Measurements from ENCODE around the gene MYF6.

Gene MYF6

GRCh38 chr12:80707830-80708258 lies 410 bp downstream of the MYF6 start:
- Histone ChIP-seq H3K4me1 (ENCODE audit: control insufficient read depth, insufficient read depth, low read length) (no peaks in the 10 kb centered on the region), H3K4me3 (ENCODE audit: low read depth, low read length) (no peak overlapping the region), H3K27ac (ENCODE audit: extremely low read depth, low read depth, low read length) (no peak overlapping the region), H3K36me3 (ENCODE audit: control insufficient read depth in 2 of 2, insufficient read depth in 1 of 2, low read length in 2 of 2) (no peaks in the 10 kb centered on the region), H3K9me3 (ENCODE audit: control insufficient read depth, insufficient read depth, low read depth, low read length) (no peaks in the 10 kb centered on the region)
- POLR2A ChIA-PET = no interaction called here
- CTCF ChIA-PET = no interaction called here
- TF ChIP-seq ZNF529 (tag by site-specific recombination; IDR thresholded peaks at IDR 0.05; ENCODE audit: insufficient replicate concordance) (no peak), ZIC2 (tag by site-specific recombination; IDR thresholded peaks at IDR 0.05) (no peak), ZNF544 (tag by site-specific recombination; IDR thresholded peaks at IDR 0.05) (no peak)

- POLR2A ChIA-PET = interaction anchor here (0.6 kb wide), 1 partner anchor 1124 kb away, joined by 9 read pairs; no protein-coding TSS in a partner anchor
Measured at GRCh38 chr12:80708259-80708974, 983 bp downstream of the MYF6 start.

More at GRCh38 chr12:80708259-80708974, 983 bp downstream of the MYF6 start:
- H3K9me3 ChIP-seq (ENCODE audit: control insufficient read depth, insufficient read depth, low read depth, low read length) = no peaks in the 10 kb centered on the region
- no peak overlapping the region for H3K27ac ChIP-seq (ENCODE audit: extremely low read depth, low read depth, low read length)
- no peak for TF ChIP-seq ZNF600 (tag by site-specific recombination; IDR thresholded peaks at IDR 0.05)
- TF ChIP-seq, protein P1, sequence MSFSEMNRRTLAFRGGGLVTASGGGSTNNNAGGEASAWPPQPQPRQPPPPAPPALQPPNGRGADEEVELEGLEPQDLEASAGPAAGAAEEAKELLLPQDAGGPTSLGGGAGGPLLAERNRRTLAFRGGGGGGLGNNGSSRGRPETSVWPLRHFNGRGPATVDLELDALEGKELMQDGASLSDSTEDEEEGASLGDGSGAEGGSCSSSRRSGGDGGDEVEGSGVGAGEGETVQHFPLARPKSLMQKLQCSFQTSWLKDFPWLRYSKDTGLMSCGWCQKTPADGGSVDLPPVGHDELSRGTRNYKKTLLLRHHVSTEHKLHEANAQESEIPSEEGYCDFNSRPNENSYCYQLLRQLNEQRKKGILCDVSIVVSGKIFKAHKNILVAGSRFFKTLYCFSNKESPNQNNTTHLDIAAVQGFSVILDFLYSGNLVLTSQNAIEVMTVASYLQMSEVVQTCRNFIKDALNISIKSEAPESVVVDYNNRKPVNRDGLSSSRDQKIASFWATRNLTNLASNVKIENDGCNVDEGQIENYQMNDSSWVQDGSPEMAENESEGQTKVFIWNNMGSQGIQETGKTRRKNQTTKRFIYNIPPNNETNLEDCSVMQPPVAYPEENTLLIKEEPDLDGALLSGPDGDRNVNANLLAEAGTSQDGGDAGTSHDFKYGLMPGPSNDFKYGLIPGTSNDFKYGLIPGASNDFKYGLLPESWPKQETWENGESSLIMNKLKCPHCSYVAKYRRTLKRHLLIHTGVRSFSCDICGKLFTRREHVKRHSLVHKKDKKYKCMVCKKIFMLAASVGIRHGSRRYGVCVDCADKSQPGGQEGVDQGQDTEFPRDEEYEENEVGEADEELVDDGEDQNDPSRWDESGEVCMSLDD (tag by site-specific recombination; IDR thresholded peaks at IDR 0.05) = no peak
- TF ChIP-seq ZSCAN23 (tag by site-specific recombination; IDR thresholded peaks at IDR 0.05) = no peak
- TF ChIP-seq GLIS1 (tag by site-specific recombination; IDR thresholded peaks at IDR 0.05) = no peak
- TF ChIP-seq SCRT2 (tag by site-specific recombination; IDR thresholded peaks at IDR 0.05) = no peak
- no peak for TF ChIP-seq ZNF548 (tag by site-specific recombination; IDR thresholded peaks at IDR 0.05)
- no peak for TF ChIP-seq ZNF558 (tag by site-specific recombination; IDR thresholded peaks at IDR 0.05)
- no peak for TF ChIP-seq ZNF670 (tag by site-specific recombination; IDR thresholded peaks at IDR 0.05; ENCODE audit: low read depth)
- TF ChIP-seq ZNF704 (tag by site-specific recombination; IDR thresholded peaks at IDR 0.05) = no peak
- TF ChIP-seq, protein P2, sequence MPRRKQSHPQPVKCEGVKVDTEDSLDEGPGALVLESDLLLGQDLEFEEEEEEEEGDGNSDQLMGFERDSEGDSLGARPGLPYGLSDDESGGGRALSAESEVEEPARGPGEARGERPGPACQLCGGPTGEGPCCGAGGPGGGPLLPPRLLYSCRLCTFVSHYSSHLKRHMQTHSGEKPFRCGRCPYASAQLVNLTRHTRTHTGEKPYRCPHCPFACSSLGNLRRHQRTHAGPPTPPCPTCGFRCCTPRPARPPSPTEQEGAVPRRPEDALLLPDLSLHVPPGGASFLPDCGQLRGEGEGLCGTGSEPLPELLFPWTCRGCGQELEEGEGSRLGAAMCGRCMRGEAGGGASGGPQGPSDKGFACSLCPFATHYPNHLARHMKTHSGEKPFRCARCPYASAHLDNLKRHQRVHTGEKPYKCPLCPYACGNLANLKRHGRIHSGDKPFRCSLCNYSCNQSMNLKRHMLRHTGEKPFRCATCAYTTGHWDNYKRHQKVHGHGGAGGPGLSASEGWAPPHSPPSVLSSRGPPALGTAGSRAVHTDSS (tag by site-specific recombination; IDR thresholded peaks at IDR 0.05) = no peak
- no peak for TF ChIP-seq ZNF530 (tag by site-specific recombination; IDR thresholded peaks at IDR 0.05; ENCODE audit: low read depth)
- TF ChIP-seq ZNF214 (tag by site-specific recombination; IDR thresholded peaks at IDR 0.05; ENCODE audit: borderline replicate concordance) = no peak
- TF ChIP-seq, protein P3, sequence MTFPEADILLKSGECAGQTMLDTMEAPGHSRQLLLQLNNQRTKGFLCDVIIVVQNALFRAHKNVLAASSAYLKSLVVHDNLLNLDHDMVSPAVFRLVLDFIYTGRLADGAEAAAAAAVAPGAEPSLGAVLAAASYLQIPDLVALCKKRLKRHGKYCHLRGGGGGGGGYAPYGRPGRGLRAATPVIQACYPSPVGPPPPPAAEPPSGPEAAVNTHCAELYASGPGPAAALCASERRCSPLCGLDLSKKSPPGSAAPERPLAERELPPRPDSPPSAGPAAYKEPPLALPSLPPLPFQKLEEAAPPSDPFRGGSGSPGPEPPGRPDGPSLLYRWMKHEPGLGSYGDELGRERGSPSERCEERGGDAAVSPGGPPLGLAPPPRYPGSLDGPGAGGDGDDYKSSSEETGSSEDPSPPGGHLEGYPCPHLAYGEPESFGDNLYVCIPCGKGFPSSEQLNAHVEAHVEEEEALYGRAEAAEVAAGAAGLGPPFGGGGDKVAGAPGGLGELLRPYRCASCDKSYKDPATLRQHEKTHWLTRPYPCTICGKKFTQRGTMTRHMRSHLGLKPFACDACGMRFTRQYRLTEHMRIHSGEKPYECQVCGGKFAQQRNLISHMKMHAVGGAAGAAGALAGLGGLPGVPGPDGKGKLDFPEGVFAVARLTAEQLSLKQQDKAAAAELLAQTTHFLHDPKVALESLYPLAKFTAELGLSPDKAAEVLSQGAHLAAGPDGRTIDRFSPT (tag by site-specific recombination; IDR thresholded peaks at IDR 0.05) = no peak
- H3K4me1 ChIP-seq (ENCODE audit: control insufficient read depth, insufficient read depth, low read length) = no peaks in the 10 kb centered on the region
- CTCF ChIA-PET = no interaction called here
- no peak overlapping the region for H3K4me3 ChIP-seq (ENCODE audit: low read depth, low read length)
- no peaks in the 10 kb centered on the region for H3K36me3 ChIP-seq (ENCODE audit: control insufficient read depth in 2 of 2, insufficient read depth in 1 of 2, low read length in 2 of 2)

Data from HEK293 (cell line).